Nephron (organoid): ENCODE data around the gene TFF2.

Source experiments
- H3K27ac Mint-ChIP-seq, 3 experiments: 2 replicates each; pipeline ENCODE4 v1.8.0; 2020; ENCODE audit warnings: mixed read lengths in 3 of 3, mild to moderate bottlenecking in 2 of 3, moderate library complexity in 1 of 3
- H3K27me3 Mint-ChIP-seq: 2 replicates; pipeline ENCODE4 v1.8.0; 2021; ENCODE audit warnings: low read depth, mild to moderate bottlenecking, moderate library complexity, mixed read lengths
- H3K36me3 Mint-ChIP-seq: 2 replicates; pipeline ENCODE4 v1.8.0; 2020; ENCODE audit warnings: low read depth, mixed read lengths
- H3K4me1 Mint-ChIP-seq: 2 replicates; pipeline ENCODE4 v1.8.0; 2020; ENCODE audit warnings: mixed read lengths
- H3K4me3 Mint-ChIP-seq, 3 experiments: 2 replicates each; pipeline ENCODE4 v1.8.0; 2020; ENCODE audit warnings: mild to moderate bottlenecking in 3 of 3, mixed read lengths in 3 of 3, moderate library complexity in 2 of 3
- H3K9me3 Mint-ChIP-seq: 2 replicates; pipeline ENCODE4 v1.8.0; 2020; ENCODE audit warnings: mixed read lengths
- CTCF ChIP-seq, 3 experiments: fragments of 200-600 bp; sonication (generic); IDR thresholded peaks; one replicate each; pipeline ENCODE4 v1.5.0; 2021; ENCODE audit warnings: antibody characterized with exemption in 3 of 3; ENCODE audit not compliant: unreplicated experiment in 3 of 3

TFF2 gene

GRCh38 chr21:42349420-42350317 lies 1.1 kb downstream of the TFF2 start:
- H3K27ac Mint-ChIP-seq = no peak overlapping the region
- H3K9me3 Mint-ChIP-seq = peaks cover 3% of the 10 kb centered on the region
- H3K36me3 Mint-ChIP-seq = no peaks in the 10 kb centered on the region
- peaks cover 16% of the 10 kb centered on the region for H3K27me3 Mint-ChIP-seq
- no peak for TF ChIP-seq CTCF (IDR thresholded peaks at IDR 0.05; ENCODE audit: unreplicated experiment in 3 of 3)
- no peaks in the 10 kb centered on the region for H3K4me1 Mint-ChIP-seq
- H3K4me3 Mint-ChIP-seq = no peak overlapping the region

- Mint-ChIP-seq H3K9me3 (no peaks in the 10 kb centered on the region), H3K36me3 (no peaks in the 10 kb centered on the region), H3K4me1 (no peaks in the 10 kb centered on the region), H3K27me3 (peaks cover 16% of the 10 kb centered on the region), H3K27ac (no peak overlapping the region), H3K4me3 (no peak overlapping the region)
- TF ChIP-seq CTCF (IDR thresholded peaks at IDR 0.05; ENCODE audit: unreplicated experiment in 3 of 3) = no peak
Measured at GRCh38 chr21:42348762-42349161, 2.0 kb downstream of the TFF2 start.

GRCh38 chr21:42347601-42348327 lies 3.0 kb downstream of the TFF2 start:
- Mint-ChIP-seq H3K27ac (no peak overlapping the region), H3K27me3 (peaks cover 10% of the 10 kb centered on the region), H3K4me3 (no peak overlapping the region), H3K9me3 (no peaks in the 10 kb centered on the region), H3K36me3 (no peaks in the 10 kb centered on the region), H3K4me1 (no peaks in the 10 kb centered on the region)
- no peak for TF ChIP-seq CTCF (IDR thresholded peaks at IDR 0.05; ENCODE audit: unreplicated experiment in 3 of 3)

GRCh38 chr21:42346866-42347600 lies 3.8 kb downstream of the TFF2 start:
- no peak overlapping the region for H3K4me3 Mint-ChIP-seq

GRCh38 chr21:42346441-42346840 lies 4.4 kb downstream of the TFF2 start:
- Mint-ChIP-seq H3K27me3 (peaks cover 10% of the 10 kb centered on the region), H3K36me3 (no peaks in the 10 kb centered on the region), H3K4me3 (no peak overlapping the region), H3K27ac (no peak overlapping the region), H3K4me1 (no peaks in the 10 kb centered on the region), H3K9me3 (no peaks in the 10 kb centered on the region)
- TF ChIP-seq CTCF (IDR thresholded peaks at IDR 0.05; ENCODE audit: unreplicated experiment in 3 of 3) = no peak

More at GRCh38 chr21:42346866-42347600, 3.8 kb downstream of the TFF2 start:
- Mint-ChIP-seq H3K4me1 (no peaks in the 10 kb centered on the region), H3K9me3 (no peaks in the 10 kb centered on the region), H3K36me3 (no peaks in the 10 kb centered on the region), H3K27me3 (peaks cover 10% of the 10 kb centered on the region), H3K27ac (no peak overlapping the region)
- no peak for TF ChIP-seq CTCF (IDR thresholded peaks at IDR 0.05; ENCODE audit: unreplicated experiment in 3 of 3)
